ENCODE data around the gene PRRX2. TPM values are rescaled to one million over a fixed set of nuclear protein-coding genes. Genes with fewer than 3 reads are reported as not detected.

Gene PRRX2
- total and polyA plus RNA-seq, 2 of the 13 experiments (the other 11 are each of a cell fraction or from before 2014, with no cell fraction given), result 0.05 TPM; not detected in 1

GRCh38 chr9:129720865-129721545 lies 55.6 kb downstream of the PRRX2 start (continued):
- 0 out of 2 replicates have a peak, but pooled peaks have one; percentile 35 for TF ChIP-seq FOXC1 (CRISPR knock-in tag; IDR thresholded peaks at IDR 0.05; ENCODE audit: borderline replicate concordance)
- TF ChIP-seq TBL1XR1 (IDR thresholded peaks at IDR 0.05; ENCODE audit: borderline replicate concordance, low read length, partially characterized antibody), result no peak

GRCh38 chr9:129722913-129723312 lies 57.5 kb downstream of the PRRX2 start:
- TF ChIP-seq ZNF616 (CRISPR knock-in tag; IDR thresholded peaks at IDR 0.05; ENCODE audit: low read depth) (no peak), ARID2 (CRISPR knock-in tag; IDR thresholded peaks at IDR 0.05; ENCODE audit: borderline replicate concordance) (no peak), GLMP (CRISPR knock-in tag; IDR thresholded peaks at IDR 0.05; ENCODE audit: borderline replicate concordance) (no peak), IRF9 (CRISPR knock-in tag; IDR thresholded peaks at IDR 0.05; ENCODE audit: borderline replicate concordance) (no peak), RNF2 (conservative IDR thresholded peaks at IDR 0.05; ENCODE audit: low read depth) (no peak), TGIF2 (CRISPR knock-in tag; IDR thresholded peaks at IDR 0.05) (no peak), CHD4 (IDR thresholded peaks at IDR 0.05; ENCODE audit: borderline replicate concordance, low read length) (no peak), ZC3H13 (CRISPR knock-in tag; IDR thresholded peaks at IDR 0.05) (no peak), REXO4 (CRISPR knock-in tag; IDR thresholded peaks at IDR 0.05; ENCODE audit: borderline replicate concordance) (no peak), TARDBP (CRISPR knock-in tag; IDR thresholded peaks at IDR 0.05) (no peak), ZFP41 (CRISPR knock-in tag; IDR thresholded peaks at IDR 0.05; ENCODE audit: borderline replicate concordance) (no peak)
- no TSS peak for BruUV-seq (replicated peaks)
- H3K36me3 ChIP-seq (replicated peaks in 1 of 2; ENCODE audit: control insufficient read depth in 1 of 2, insufficient read depth in 2 of 2, low read length in 2 of 2), result no peaks in the 10 kb centered on the region
- H3K4me1 ChIP-seq (ENCODE audit: insufficient read depth, low read length), result no peaks in the 10 kb centered on the region
- H3K4me2 ChIP-seq (ENCODE audit: low read depth, low read length), result no peak overlapping the region
- no peak overlapping the region for H2AFZ ChIP-seq (ENCODE audit: low read length)
- no peak for ATAC-seq
- POLR2A ChIA-PET, result no interaction called here
- no peaks in the 10 kb centered on the region for H3K79me2 ChIP-seq (ENCODE audit: insufficient read depth, low read length)
- H3K9me3 ChIP-seq (ENCODE audit: low read length), result no peaks in the 10 kb centered on the region
- in situ Hi-C loops (cut with HindIII; ENCODE audit: extremely low pct_ligation_motif_present, low pct_unique_long_range_greater_than_20kb), result no loop called here
- no peak overlapping the region for H3K27ac ChIP-seq (ENCODE audit: extremely low read length, insufficient read depth, low read length)
- H3K9ac ChIP-seq (ENCODE audit: insufficient read depth, low read depth, low read length), result no peak overlapping the region
- no peak overlapping the region for H3K4me3 ChIP-seq (replicated peaks in 1 of 3; ENCODE audit: insufficient read depth in 1 of 3, low read depth in 2 of 3, low read length in 3 of 3)
- peaks cover 3 to 36% of the 10 kb centered on the region in 2 experiments; a peak in 4 of 5 replicates for H3K27me3 ChIP-seq (ENCODE audit: control insufficient read depth in 1 of 2, insufficient read depth in 2 of 2, low read length in 2 of 2)
- no peaks in the 10 kb centered on the region for H4K20me1 ChIP-seq (ENCODE audit: insufficient read depth, low read length)
- WGBS (ENCODE audit: low lambda C conversion rate), result 13% methylated on average over 3 of the region's 5 CpGs
- no peak for FAIRE-seq
- CTCF ChIA-PET (ENCODE audit: low intra/inter-chr PET ratio, low total read pairs), result no interaction called here
- DNase-seq (ENCODE audit: low spot score), result no peak
- intact Hi-C loops (cut with micrococcal nuclease; ENCODE audit: unreplicated experiment), result no loop called here

Data from HepG2 (cell line).